GM20000 (cell line): ENCODE data around the gene USP2.

Source experiments
- DNase-seq: peaks from one replicate; pipeline ENCODE4 v3.0.0; 2012; ENCODE audit warnings: low spot score
- TF ChIP-seq, protein P1 (sequence below): IDR thresholded peaks from 2 replicates; pipeline ENCODE4 v1.5.1; 2012; ENCODE audit warnings: mild to moderate bottlenecking, control low read depth; ENCODE audit errors: extremely low read depth, missing control alignments

Gene USP2

GRCh38 chr11:119347940-119348605 lies 33.4 kb downstream of the USP2 start:
- TF ChIP-seq, protein P1, sequence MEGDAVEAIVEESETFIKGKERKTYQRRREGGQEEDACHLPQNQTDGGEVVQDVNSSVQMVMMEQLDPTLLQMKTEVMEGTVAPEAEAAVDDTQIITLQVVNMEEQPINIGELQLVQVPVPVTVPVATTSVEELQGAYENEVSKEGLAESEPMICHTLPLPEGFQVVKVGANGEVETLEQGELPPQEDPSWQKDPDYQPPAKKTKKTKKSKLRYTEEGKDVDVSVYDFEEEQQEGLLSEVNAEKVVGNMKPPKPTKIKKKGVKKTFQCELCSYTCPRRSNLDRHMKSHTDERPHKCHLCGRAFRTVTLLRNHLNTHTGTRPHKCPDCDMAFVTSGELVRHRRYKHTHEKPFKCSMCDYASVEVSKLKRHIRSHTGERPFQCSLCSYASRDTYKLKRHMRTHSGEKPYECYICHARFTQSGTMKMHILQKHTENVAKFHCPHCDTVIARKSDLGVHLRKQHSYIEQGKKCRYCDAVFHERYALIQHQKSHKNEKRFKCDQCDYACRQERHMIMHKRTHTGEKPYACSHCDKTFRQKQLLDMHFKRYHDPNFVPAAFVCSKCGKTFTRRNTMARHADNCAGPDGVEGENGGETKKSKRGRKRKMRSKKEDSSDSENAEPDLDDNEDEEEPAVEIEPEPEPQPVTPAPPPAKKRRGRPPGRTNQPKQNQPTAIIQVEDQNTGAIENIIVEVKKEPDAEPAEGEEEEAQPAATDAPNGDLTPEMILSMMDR: no peak
- no peak for DNase-seq

DNA sequence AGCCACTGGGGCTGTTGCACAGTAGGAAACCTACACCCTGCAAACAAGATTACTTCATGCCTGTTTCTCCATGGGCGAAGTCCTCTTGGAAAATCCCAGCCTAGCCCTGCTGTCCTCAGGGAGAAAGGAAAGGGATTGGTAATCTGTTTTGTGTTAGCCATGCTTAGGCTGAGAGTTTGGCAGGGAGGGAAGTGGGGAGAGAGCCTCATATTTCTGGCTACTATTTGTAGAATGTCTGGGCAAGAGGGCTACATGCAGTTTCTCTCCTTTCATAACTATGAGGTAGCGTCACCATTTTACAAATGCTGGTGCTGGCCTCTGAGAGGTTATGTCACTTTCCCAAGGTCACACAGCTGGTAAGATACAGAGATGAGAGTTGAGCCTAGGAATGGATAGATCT lies 34.2 kb downstream of the USP2 start:
- no peak for DNase-seq
- TF ChIP-seq, protein P1: no peak

GRCh38 chr11:119346605-119347004 lies 34.9 kb downstream of the USP2 start, which contains the start of gene MFRP:
Gene MFRP, minus strand, starts transcription at chr11:119346705. Its CDS starts 192 bp downstream, at chr11:119346513.
- DNase-seq: no peak
- TF ChIP-seq, protein P1: no peak

- no peak for DNase-seq
- TF ChIP-seq, protein P1: no peak
Measured at GRCh38 chr11:119345685-119346084, 35.8 kb downstream of the USP2 start.

GRCh38 chr11:119344291-119345010 lies 37.0 kb downstream of the USP2 start:
- TF ChIP-seq, protein P1: no peak
- DNase-seq: no peak

DNA sequence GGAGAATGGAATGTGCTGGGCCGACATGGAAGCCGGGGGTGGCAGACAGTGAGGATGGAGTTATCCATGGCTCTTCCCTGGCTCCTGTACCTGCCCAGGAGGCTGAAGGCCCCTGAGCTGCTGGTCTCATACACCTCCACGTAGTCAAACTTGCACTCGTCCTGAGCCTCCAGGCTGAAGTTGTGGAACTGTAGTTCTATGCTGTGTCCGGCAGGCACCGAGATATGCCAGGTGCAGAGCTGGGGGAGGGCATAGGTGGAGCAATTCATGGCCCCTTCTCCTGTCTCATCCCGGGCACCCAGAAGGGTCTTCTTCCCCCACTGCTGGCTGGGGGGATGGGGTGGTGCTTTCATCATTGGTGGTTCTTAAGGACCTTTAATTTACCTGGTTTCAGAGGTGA lies 37.8 kb downstream of the USP2 start:
- no peak for DNase-seq
- TF ChIP-seq, protein P1: no peak

DNA sequence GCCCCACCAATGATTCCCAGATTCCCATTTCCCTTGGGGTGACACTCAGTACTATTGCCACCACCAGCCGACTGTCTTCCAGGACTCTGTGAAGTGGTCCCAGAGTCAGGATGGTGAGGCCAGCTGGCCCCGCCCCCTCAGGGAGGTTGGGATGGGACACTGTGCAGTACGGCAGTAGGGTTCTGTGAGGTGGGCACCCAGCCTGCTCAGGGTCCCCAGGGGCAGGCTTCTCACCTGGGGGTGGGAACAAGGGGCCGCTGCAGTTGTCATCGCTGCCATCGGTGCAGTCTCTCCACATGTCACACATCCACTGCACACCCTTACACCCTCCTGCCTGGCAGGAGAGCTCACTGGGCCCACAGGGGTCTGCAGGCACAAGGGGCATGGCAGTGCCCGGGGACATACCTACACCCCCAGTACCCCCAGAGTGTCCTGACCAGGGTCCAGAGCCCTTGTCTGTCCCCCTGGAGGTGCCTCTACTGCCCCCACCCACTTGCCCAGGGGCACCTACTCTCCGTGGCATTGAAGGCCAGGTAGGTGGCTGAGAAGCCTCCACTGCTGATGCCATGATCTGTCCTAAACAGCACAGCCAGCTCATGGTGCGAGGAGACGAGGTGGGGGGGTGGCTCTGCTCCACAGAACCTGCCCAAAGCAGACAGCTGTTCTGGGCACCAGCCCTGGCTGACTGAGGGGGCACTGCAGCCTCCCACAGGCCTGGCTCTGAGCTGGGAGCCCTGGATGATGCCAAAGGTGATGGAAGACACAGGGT lies 38.9 kb downstream of the USP2 start:
- no peak for DNase-seq
- TF ChIP-seq, protein P1: no peak
